Stimulated activated CD8-positive, alpha-beta memory T cell treated with anti-CD3 and anti-CD28 coated beads, Interleukin-12 subunit alpha, Interleukin-12 subunit beta, amount 100 ng/mL, for 4 hours (primary cell): ENCODE results near the gene OLFM1.
"Not testable (repeated sequence)": the region's sequence is repeated elsewhere in the genome, so short reads cannot be mapped to it uniquely, and the experiment has no call there.

Experiments
- DNase-seq: peaks from one replicate; pipeline ENCODE4 v3.0.0-alpha.2; 2020; ENCODE audit warnings: low read depth

The OLFM1 gene

GRCh38 chr9:135107581-135108235 is 20.2 kb downstream of the OLFM1 start:
- DNase-seq, result no peak

GRCh38 chr9:135108831-135109510 is 21.5 kb downstream of the OLFM1 start:
- no peak for DNase-seq

GRCh38 chr9:135109650-135110049 is 22.2 kb downstream of the OLFM1 start:
- no peak for DNase-seq

GRCh38 chr9:135110416-135110815 is 22.9 kb downstream of the OLFM1 start:
- DNase-seq, result no peak

- not testable (repeated sequence) for DNase-seq
Observed at GRCh38 chr9:135111600-135111999, 24.1 kb downstream of the OLFM1 start.

- no peak for DNase-seq
Observed at GRCh38 chr9:135116371-135116770, 28.9 kb downstream of the OLFM1 start.

- no peak for DNase-seq
Observed at GRCh38 chr9:135116881-135117280, 29.4 kb downstream of the OLFM1 start.

- DNase-seq, result no peak
Observed at GRCh38 chr9:135117281-135117680, 29.8 kb downstream of the OLFM1 start.

GRCh38 chr9:135119496-135120064 is 32.1 kb downstream of the OLFM1 start:
- no peak for DNase-seq

GRCh38 chr9:135120249-135120648 is 32.8 kb downstream of the OLFM1 start:
- no peak for DNase-seq

- no peak for DNase-seq
Observed at GRCh38 chr9:135122316-135122715, 34.8 kb downstream of the OLFM1 start.

GRCh38 chr9:135123126-135123772 is 35.8 kb downstream of the OLFM1 start:
- DNase-seq, result no peak

GRCh38 chr9:135123773-135124134 is 36.3 kb downstream of the OLFM1 start:
- DNase-seq, result no peak

GRCh38 chr9:135126451-135127187 is 39.2 kb downstream of the OLFM1 start:
- DNase-seq, result no peak

GRCh38 chr9:135127718-135128670 is 40.5 kb downstream of the OLFM1 start:
- no peak for DNase-seq

GRCh38 chr9:135129137-135129695 is 41.7 kb downstream of the OLFM1 start:
- no peak for DNase-seq

GRCh38 chr9:135130207-135130976 is 42.9 kb downstream of the OLFM1 start:
- DNase-seq, result no peak

GRCh38 chr9:135131488-135131887 is 44.0 kb downstream of the OLFM1 start:
- no peak for DNase-seq

- no peak for DNase-seq
Observed at GRCh38 chr9:135132008-135132407, 44.5 kb downstream of the OLFM1 start.
